Heart left ventricle (tissue), 16 donors: ENCODE measurements around the gene STPG4. TPM values are rescaled to one million over a fixed set of nuclear protein-coding genes. Genes with fewer than 3 reads are reported as not detected.

Experiments used
- ATAC-seq, 4 donors: fragments of 200-7000 bp; cut with Tn5 transposase; one replicate each; pipeline ENCODE4 v1.9.1; 2020 to 2022; ENCODE audit warnings: moderate library complexity in 4 of 4, mild to moderate bottlenecking in 3 of 4, moderate number of reproducible peaks in 1 of 4
- DNase-seq, 5 donors: peaks; one replicate each; pipeline ENCODE4 v3.0.0-alpha.2; 2020
- H3K27ac ChIP-seq, 12 donors: fragments of 200-600 bp; sonication (generic) in 4 of 12; one replicate each; pipeline versions ENCODE4 v1.5.0 to v1.8.0; 2016 to 2022; ENCODE audit warnings: mild to moderate bottlenecking in 2 of 12
- H3K27me3 ChIP-seq, 9 donors: fragments of 200-600 bp; sonication (generic) in 2 of 9; one replicate each; pipeline versions ENCODE4 v1.5.1 to v1.8.0; 2016 to 2022; ENCODE audit warnings: mild to moderate bottlenecking in 3 of 9
- H3K36me3 ChIP-seq, 9 donors: fragments of 200-600 bp; sonication (generic) in 2 of 9; one replicate each; pipeline versions ENCODE4 v1.5.0 to v1.8.0; 2018 to 2022; ENCODE audit warnings: mild to moderate bottlenecking in 2 of 9
- H3K4me1 ChIP-seq, 12 donors: fragments of 200-600 bp; sonication (generic) in 4 of 12; one replicate each; pipeline versions ENCODE4 v1.5.0 to v1.8.0; 2016 to 2022; ENCODE audit warnings: mild to moderate bottlenecking in 3 of 12
- H3K4me3 ChIP-seq, 12 donors: fragments of 200-600 bp; sonication (generic) in 4 of 12; one replicate each; pipeline versions ENCODE4 v1.5.0 to v1.8.0; 2017 to 2022; ENCODE audit warnings: mild to moderate bottlenecking in 9 of 12, moderate library complexity in 4 of 12
- H3K9me3 ChIP-seq, 12 donors: fragments of 200-600 bp; sonication (generic) in 4 of 12; one replicate each; pipeline versions ENCODE4 v1.5.0 to v1.8.0; 2016 to 2022; ENCODE audit warnings: mild to moderate bottlenecking in 1 of 12
- CTCF ChIP-seq, 12 donors: fragments of 200-600 bp; sonication (generic) in 4 of 12; IDR thresholded peaks; one replicate each; pipeline versions ENCODE4 v1.5.0 to v1.8.0; 2018 to 2022; ENCODE audit warnings: antibody characterized with exemption in 12 of 12, mild to moderate bottlenecking in 5 of 12
- POLR2A ChIP-seq, 2 donors: fragments of 450-650 bp; IDR thresholded peaks; one replicate each; pipeline ENCODE4 v1.6.1; 2017; ENCODE audit warnings: antibody characterized with exemption in 2 of 2, mild to moderate bottlenecking in 2 of 2, moderate library complexity in 2 of 2
- WGBS, 4 donors: extraction: QIAGEN DNeasy Blood & Tissue Kit in 2 of 4; methylation state at CpG; one replicate each; pipeline versions ENCODE4 v1.1.5 to v1.1.7; 2013 to 2018; 5-methylcytosine and 5-hydroxymethylcytosine counted together
- intact Hi-C, 10 donors: fragments of 100-400 bp; cut with DNase I; formaldehyde crosslinking; loops; one replicate each; pipeline versions ENCODE4 v1.11.1 to v1.14.2; 2022
- polyA plus RNA-seq, 2 donors: library from polyadenylated mRNA; stranded (reverse); fragments of 200-250 nt; gene quantifications; one replicate each; pipeline ENCODE4 v1.2.3, GENCODE V29; 2013
- total RNA-seq, 9 donors: library from RNA; depleted of rRNA in 2 of 9; stranded (reverse); fragments of >200 nt in 2 of 9; fragmentation: NEBNext Ultra II Directional in 3 of 9; extraction: Animal tissue kit (Norgen Biotek cat#: 25700) in 3 of 9; gene quantifications; one replicate each; pipeline versions ENCODE4 v1.1.0 to v1.2.4, GENCODE V29; 2016 to 2023
- donor health status: ischemic (EF 13 %, LVEDD 7.1; RV severe dilation, severe dysfunction).
- donor health status: healthy with polysubstance abuse.
- donor health status: DM: no; HTN: yes; CAD: no.
- donor health status: DM: no; HTN: no; CAD: no.
- donor health status: ischemic (EF 25% LVEDD 6.9; RV normal size, moderate dysfunction).
- donor health status: ischemic (EF 25% LVEDD 5.7; RV mildly dilated, moderate dysfunction).
- donor health status: healthy.
- donor health status: DM: yes; HTN: yes; CAD: no.
- donor health status: ischemic (EF 35%, LVEDD 5.7; RV mildly dilated, moderate dysfunction).
- donor health status: nonischemic (EF 11% LVEDD 7.7; RV severe dilation, severe dysfunction).
- donor health status: DM: yes; HTN: yes; CAD: no.
- donor health status: PGD.
- donor health status: ischemic (EF 29% LVEDD 5.4; RV normal size, mild dysfunction).
- donor health status: nonischemic (EF 23%, LVEDD 6.1; RV moderate dilation, normal function).

The STPG4 gene
- total and polyA plus RNA-seq, 11 donors: 0.52 TPM; not detected in 10

GRCh38 chr2:47056868-47057686 lies 98.0 kb downstream of the STPG4 start:
- WGBS, 4 donors: 42 to 55% (median 47%) methylated on average over 12 to 15 of the region's 15 CpGs

GRCh38 chr2:47056374-47056773 lies 98.7 kb downstream of the STPG4 start:
- Histone ChIP-seq H3K36me3 (peaks cover 0 to 40% (median 14%) of the 10 kb centered on the region in 9 donors), H3K4me1 (peaks cover 18 to 61% (median 46%) of the 10 kb centered on the region in 12 donors), H3K9me3 (no peaks in the 10 kb centered on the region), H3K27me3 (no peaks in the 10 kb centered on the region), H3K4me3 (no peak overlapping the region), H3K27ac (peak overlapping the region; percentile 62 to 96 (median 83))
- 50 to 64% (median 62%) methylated on average over 5 of the region's 5 CpGs for WGBS, 4 donors
- ATAC-seq (peak in 3 of 4 donors; percentile 8 to 40 (median 23)), DNase-seq (peak in 2 of 5 donors; percentile 62 to 70)
- intact Hi-C loops: no loop called here
- TF ChIP-seq POLR2A (IDR thresholded peaks at IDR 0.05): no peak
- TF ChIP-seq CTCF (IDR thresholded peaks at IDR 0.05): no peak

More at GRCh38 chr2:47056868-47057686, 98.0 kb downstream of the STPG4 start:
- H3K9me3 ChIP-seq: no peaks in the 10 kb centered on the region
- no peaks in the 10 kb centered on the region for H3K27me3 ChIP-seq
- peak overlapping the region; percentile 62 to 96 (median 83) for H3K27ac ChIP-seq
- TF ChIP-seq CTCF (IDR thresholded peaks at IDR 0.05) (no peak), POLR2A (IDR thresholded peaks at IDR 0.05) (no peak)
- DNase-seq: peak; percentile 52 to 82 (median 69)
- H3K4me3 ChIP-seq: no peak overlapping the region
- intact Hi-C loops: no loop called here
- peak; percentile 33 to 71 (median 66) for ATAC-seq
- H3K4me1 ChIP-seq: peaks cover 18 to 68% (median 52%) of the 10 kb centered on the region in 12 donors
- H3K36me3 ChIP-seq: peaks cover 0 to 33% (median 8%) of the 10 kb centered on the region in 9 donors

DNA sequence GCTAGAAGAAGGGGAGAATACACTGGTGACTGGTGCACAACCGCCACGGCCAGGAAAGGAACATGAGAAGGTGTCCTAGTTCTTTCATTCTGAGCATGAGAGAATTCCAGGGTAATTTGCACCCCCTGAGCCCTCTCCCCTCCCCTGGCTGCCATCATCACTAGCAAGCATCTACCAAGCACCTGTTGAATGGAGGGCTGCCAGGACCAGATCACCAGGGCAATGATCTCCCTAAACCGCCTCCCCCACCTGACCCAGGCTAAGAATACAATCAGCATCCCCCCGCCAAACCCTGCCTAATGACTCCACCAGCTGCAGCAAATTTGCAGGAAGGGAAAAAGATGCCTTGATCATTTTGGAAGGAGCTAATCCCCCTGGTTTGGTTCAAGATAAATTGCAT lies 100.2 kb downstream of the STPG4 start:
- Histone ChIP-seq H3K27ac (peak overlapping the region in 2 of 12 donors; percentile 81 to 85), H3K27me3 (no peaks in the 10 kb centered on the region), H3K9me3 (no peaks in the 10 kb centered on the region), H3K4me1 (peaks cover 18 to 68% (median 47%) of the 10 kb centered on the region in 12 donors), H3K36me3 (peaks cover 0 to 40% (median 13%) of the 10 kb centered on the region in 9 donors), H3K4me3 (no peak overlapping the region)
- no peak for ATAC-seq
- 78 to 91% (median 84%) methylated on average over 3 to 4 of the region's 4 CpGs for WGBS, 4 donors
- no peak for TF ChIP-seq CTCF (IDR thresholded peaks at IDR 0.05)
- no peak for TF ChIP-seq POLR2A (IDR thresholded peaks at IDR 0.05)
- intact Hi-C loops: no loop called here
- DNase-seq: no peak

- H3K4me3 ChIP-seq: no peak overlapping the region
- DNase-seq (no peak), ATAC-seq (no peak)
- WGBS, 4 donors: 64 to 69% (median 68%) methylated on average over 7 of the region's 7 CpGs
- peaks cover 0 to 48% (median 18%) of the 10 kb centered on the region in 9 donors for H3K36me3 ChIP-seq
- no peaks in the 10 kb centered on the region for H3K9me3 ChIP-seq
- peaks cover 18 to 73% (median 50%) of the 10 kb centered on the region in 12 donors for H3K4me1 ChIP-seq
- H3K27me3 ChIP-seq: no peaks in the 10 kb centered on the region
- TF ChIP-seq CTCF (IDR thresholded peaks at IDR 0.05) (no peak), POLR2A (IDR thresholded peaks at IDR 0.05) (no peak)
- peak overlapping the region in 1 of 12 donors; percentile 18 for H3K27ac ChIP-seq
- intact Hi-C loops: no loop called here
These were observed 101.0 kb downstream of the STPG4 start for GRCh38 chr2:47054036-47054555.
